GM18858 (cell line): Measurements from ENCODE around the gene NPR3.

ENCODE experiments used
- ATAC-seq: cut with Tn5 transposase; IDR thresholded peaks from one replicate; pipeline ENCODE4 v1.9.1; 2021; ENCODE audit not compliant: unreplicated experiment

NPR3 gene, protein sequence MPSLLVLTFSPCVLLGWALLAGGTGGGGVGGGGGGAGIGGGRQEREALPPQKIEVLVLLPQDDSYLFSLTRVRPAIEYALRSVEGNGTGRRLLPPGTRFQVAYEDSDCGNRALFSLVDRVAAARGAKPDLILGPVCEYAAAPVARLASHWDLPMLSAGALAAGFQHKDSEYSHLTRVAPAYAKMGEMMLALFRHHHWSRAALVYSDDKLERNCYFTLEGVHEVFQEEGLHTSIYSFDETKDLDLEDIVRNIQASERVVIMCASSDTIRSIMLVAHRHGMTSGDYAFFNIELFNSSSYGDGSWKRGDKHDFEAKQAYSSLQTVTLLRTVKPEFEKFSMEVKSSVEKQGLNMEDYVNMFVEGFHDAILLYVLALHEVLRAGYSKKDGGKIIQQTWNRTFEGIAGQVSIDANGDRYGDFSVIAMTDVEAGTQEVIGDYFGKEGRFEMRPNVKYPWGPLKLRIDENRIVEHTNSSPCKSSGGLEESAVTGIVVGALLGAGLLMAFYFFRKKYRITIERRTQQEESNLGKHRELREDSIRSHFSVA

DNA sequence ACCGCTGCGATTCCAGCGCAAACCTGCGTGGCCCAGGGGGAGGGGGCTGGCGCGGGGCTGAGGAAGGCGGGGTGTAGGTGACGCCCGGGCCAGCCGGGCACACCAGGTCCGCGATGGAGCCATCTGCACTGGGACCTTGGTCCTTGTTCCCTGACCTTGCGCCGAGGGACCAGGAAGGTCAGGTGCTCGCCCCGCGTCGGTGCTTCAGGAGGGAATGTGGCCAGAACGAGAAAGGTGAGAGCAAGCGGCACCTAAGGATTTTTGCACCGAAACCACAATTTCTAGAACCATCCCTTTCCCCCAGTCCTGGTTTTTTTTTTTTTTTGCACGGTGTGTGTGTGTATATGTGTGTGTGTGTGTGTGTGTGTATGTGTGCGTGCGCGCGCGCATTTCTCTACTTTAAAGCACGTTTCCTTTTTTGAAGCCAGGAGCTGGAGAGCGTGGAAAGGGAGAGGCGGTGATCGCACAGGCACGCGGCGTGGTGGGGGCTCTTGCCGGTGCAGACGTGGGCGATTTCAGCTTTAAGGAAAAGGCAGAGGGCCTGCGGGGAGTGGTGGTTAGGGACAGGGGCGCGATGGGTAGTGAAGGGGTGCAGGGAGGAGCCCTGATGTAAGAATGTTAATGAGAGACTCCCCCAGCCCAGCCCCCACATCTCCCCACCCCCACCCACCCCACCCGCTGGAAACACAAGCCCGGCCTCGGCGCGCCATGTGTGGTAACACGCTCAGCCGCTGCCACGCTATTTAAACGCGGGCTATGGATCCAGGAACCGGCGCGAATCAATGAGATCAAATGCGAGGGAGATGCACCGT, at the start of gene NPR3:
Gene NPR3 (plus strand): TSS at position 772 of the 812 bp plus-strand sequence. CDS start 456 bp downstream, outside the sequence.
- no peak for ATAC-seq

DNA sequence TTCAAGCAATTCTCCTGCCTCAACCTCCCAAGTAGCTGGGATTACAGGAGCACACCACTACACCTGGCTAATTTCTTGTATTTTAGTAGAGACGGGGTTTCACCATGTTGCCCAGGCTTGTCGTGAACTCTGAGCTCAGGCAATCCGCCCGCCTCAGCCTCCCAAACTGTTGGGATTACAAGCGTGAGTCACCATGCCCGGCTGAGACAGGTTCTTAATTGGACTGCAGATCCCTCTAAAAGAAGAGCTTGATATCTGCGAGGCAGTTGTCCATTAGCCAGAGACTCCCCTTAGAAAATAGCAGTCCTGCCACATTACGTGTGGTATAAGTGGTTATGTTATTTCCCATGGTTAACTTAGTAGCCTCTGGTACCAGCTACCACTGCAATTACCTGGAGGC, 46.6 kb upstream of the NPR3 start:
- no peak for ATAC-seq

DNA sequence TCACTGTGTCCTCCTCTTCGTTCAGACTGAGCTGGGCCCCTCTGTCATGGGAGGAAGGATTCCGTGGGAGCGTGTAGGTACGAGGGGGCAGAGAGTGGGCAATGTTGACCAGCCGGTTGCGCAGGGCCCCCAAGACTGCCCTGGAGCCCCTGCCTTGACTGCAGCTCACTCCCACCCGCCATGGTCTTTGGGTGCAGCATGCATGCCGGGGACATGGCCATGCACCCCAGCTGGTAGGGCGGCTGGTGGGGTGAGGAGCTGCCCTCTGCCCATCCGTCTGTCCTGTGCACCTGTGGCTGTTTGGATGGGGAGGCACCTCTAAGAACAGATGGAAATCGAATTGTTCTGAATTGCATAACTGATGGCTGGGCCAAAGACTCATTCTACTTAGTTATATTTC, 42.6 kb upstream of the NPR3 start:
- no peak for ATAC-seq

DNA sequence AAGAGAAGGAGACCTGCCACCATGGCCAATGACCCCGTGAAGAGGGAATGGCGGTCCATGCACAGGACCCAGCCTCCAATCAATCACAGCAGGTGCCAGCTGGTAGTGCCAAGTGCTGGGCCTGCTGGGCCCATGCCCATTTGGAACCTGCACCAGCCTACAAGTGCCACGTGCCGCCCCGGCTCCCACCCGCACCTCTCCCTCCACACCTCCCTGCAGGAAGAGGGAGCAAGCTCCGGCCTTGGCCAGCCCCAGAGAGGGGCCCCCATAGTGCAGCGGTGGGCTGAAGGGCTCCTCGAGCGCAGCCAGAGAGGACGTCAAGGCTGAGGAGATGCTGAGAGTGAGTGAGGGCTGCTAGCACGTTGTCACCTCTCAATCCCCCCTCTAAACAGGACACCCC, 37.8 kb upstream of the NPR3 start:
- ATAC-seq, result no peak

DNA sequence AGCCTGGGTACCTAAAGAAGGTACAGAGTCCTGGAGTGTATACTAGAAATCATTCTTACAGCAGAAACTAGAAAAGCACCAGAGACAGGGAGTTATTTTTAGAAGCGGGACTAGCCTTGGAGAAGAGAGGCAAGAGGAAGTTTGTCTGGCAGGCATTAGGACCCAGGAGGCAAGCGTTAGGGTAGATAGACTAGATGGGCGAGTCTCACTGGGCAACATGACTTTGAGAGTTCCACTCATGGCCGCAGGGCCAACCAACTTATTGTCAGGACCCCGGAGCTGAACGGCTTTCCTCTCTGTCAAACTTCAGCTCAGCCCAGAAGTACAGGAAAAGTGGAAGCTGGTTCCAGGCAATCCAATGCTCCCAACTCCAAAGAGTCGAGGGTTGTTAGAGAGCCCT, 34.1 kb upstream of the NPR3 start:
- no peak for ATAC-seq

DNA sequence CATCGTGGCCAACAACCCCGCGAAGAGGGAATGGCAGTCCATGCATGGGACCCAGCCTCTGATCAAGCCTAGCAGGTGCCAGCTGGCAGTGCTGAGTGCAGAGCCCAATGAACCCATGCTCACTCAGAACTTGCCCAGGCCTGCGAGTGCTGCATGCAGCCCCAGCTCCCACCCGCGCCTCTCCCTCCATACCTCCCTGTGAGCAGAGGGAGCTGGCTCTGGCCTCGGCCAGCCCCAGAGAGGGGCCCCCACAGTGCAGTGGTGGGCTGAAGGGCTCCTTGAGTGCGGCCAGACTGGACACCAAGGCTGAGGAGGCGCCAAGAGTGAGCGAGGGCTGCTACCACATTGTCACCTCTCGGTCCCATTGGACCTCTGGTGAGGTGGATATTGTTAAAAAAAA, 32.6 kb upstream of the NPR3 start:
- no peak for ATAC-seq

DNA sequence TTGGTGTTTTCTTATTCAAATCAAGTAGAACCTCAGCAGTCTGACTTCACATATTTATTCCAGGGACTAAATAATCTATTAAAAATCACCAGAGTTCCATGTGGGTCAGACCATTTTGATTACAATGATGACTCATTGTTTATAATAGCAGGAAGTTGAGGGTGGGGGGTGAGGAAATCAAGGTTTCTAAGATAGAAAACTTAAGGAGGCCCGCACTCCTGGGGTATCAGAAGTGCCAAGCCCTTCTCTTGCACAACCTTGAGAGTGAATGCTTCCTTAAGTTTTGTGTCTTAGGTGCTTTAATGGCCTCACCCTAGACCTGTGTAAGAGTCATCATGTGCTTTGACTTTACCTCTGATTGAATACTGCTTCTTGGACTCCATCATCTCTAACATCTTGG, 31.9 kb upstream of the NPR3 start:
- no peak for ATAC-seq

DNA sequence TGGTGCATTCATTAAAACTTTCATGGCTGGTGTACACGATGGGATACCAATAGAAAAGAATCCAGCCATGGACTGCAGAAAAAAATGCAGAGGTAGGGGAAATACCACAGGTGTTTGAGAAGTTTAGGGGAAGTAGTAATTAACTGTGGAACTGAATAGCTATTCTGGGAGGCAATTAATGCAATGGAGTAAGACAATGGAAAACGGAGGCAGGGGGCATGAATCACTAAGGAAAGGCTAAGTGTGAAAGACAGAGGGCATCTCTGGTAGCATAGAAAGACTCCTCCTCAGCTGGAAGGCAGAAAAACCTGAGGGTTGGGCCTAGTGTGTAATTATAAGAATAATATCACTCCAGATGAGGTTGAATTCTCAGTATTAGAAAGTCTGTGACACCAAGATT, 30.9 kb upstream of the NPR3 start:
- no peak for ATAC-seq

DNA sequence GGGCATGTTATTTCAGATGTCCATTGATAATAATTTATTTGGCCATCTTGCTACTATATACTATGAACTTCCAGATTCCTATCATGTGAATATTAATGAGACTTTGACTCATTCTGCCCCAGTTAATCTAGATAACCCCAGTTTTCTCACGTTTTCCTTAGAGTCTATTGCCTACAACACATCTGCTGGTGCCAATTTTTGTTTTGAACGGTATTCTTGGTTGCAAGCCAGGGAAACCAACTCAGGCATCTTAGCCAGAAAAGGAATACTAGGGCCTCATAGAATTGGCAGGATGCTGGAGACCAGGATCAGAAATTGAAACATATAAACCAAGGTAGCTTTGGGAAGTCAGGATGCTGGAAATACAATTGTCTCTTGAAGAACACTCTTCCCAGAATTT, 28.0 kb upstream of the NPR3 start:
- no peak for ATAC-seq

DNA sequence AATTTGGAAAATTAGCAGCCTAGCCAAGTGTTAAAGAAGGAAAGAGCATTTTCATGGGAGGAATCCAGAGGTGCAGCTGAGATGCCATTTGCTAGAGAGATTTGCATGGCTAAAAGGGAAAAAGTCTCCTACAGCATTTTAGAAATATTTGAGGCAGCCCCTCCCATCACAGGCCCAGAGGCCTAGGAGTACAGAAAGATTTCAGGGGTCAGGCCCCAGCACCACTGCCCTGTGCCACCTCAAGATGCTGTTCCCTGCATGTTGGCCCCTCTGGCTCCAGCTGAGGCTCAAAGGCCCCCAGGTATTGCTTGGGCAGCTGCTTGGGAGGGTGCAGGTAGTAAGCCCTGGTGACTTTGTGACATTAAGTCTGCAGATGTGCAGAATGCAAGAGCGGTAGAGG, 26.9 kb upstream of the NPR3 start:
- no peak for ATAC-seq

DNA sequence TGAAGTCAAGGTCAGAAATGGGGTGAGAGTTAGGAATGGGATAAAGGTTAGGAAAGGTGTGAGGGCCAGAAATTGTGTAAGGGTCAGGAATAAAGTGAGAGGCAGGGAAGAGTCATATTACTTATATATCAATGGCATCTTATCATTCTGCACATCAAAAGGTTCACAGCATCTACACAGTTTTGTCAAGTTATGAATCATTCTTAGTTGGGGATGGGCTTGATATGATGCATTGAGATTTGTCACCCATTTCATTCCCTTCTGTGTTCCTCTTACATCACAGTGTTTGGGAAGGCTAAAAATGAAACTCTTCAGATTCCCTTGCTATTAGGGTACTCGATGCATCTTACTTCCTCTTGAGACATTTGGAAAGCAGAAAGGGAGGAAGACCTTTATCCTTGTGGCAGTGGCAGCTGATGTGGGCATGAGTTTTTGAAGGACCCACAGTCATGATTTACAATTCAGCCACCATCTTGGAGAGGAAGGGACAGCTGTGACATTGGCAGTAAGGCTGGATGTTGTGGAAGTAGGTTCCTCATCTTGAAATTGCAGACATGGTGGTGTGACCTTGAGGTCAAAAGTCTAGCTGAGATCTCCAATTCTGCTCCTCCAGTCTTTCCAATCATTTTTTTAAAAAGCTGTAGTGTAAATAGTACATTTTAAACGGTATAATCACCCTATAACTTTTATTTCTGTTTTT, 24.2 kb upstream of the NPR3 start:
- ATAC-seq, result no peak

DNA sequence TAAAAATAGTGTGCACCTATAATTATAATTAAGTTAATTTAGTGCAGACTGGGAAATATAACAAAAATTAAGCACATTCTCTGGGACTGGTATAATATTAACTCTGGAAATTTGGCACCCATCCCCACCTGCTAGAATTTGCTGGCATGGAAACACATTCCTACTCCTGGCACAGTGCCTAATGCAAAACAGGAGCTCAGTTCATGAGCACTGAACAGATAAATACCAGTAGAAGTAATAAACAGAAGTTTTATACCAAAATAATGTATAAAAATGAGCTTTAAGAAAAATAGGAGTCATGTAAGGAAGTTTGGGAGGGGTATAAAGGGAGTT, 23.7 kb upstream of the NPR3 start:
- ATAC-seq, result no peak

DNA sequence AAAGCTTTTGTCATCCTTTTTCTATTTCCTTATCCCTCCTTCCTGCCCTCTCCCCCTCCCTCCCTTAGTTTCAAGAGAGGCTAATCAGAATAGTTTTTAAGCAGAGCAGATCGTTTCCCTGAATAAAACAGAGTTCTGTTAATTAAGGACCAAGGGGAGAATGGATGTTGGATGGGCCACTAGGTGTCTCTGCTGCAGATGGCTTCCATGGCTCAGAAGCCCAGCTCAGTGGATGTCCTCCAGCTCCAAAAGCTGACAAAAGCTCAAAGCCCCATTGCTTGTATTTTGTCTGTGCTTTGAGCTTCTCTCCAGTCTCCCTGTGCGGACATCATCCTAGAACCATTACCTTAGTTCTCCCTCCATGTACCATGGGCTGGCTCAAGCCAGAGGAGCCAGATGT, 21.0 kb upstream of the NPR3 start:
- no peak for ATAC-seq

DNA sequence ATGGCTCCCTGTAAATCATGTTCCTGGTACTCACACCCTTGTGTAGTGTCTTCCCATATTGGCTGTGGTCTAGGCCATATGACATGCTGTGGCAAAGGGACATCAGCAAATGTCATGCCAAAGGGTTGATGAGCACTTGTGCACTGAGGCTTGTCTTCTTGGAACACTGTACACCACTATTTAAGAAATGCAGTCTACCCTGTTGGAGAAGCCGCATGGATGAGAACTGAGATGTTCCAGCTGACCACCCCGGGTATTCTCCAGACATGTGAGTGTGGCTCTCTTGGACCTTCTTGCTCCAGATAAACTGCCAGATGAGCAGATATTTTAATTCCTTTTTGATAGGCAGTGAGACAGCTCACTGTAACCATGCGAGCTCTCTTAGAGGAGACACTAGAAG, 20.5 kb upstream of the NPR3 start:
- no peak for ATAC-seq

DNA sequence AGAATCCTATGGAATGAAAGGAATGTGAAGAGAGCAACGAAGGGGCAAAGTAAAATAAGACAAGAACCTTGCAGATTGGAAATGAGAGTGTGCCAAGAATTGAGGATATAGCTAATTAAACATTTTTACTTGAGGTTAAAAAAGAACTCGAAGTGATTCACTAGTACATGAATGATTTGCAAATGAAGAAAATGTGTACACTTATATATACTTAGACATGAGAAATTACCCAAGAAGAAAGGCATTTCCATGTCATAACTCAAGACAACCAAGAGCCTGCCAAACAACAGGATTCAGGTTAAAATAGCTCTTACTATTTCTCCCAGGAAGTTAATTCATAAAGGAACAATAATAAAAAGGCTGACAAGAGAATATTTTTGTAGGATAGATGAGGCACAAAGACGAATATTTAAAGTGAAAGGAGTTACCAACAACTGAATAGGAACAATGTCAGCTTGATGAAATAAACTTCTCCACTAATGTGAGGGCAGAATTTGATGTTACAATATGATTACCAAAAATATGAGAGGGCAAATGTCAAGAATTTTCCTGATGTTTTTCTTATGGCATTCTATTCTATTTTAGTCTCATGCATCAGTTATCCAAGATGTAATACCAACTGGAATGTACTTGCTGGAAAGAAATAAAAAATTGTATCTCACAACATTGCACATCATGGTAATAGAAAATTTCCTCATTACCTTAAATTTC, 18.9 kb upstream of the NPR3 start:
- no peak for ATAC-seq

DNA sequence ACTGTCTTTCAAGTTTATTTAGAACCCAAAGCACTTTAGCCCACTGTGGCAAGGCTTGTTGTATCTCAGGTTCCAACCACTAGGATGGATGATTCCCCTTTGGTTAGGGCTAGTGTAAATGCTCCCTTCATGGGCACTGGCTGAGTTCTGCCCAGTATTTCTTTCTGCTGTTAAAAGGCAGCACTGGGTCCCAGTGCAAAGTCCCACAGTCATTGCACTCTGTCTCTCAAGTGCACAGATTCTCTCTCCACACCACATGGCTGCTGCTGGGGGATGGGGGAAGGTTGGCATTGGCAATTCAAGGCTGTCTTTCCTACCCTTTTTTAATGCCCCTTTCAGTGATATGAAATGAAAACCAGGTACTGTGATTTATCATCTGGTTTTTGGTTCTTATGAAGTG, 7.2 kb upstream of the NPR3 start:
- ATAC-seq, result no peak

DNA sequence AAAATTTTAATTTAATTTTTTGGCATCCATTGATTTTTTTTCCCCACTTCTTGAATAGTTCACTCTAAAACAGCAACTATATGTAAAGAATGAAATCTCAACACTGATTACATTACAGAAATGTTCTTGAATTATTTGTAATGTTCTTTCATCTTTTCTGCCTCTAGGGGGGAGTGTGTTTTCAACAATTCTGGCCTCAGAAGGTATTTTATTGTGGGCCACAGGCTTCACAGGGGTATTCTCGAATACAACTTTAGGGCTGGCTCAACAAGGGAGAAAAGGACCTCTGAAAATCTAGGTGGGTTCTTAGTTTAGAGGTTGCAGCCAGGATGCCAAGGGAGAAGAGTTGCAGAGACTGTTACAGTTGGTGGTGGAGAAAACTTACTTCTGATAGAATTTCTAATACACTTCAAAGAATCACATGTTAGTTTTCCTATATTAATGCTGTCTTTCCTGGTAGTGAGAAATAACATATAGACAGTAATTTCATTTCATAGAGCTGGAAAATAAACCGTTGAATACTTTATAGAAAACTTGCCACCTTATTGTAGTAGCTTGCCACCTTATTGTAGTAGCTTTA, 3.6 kb upstream of the NPR3 start:
- ATAC-seq, result no peak

DNA sequence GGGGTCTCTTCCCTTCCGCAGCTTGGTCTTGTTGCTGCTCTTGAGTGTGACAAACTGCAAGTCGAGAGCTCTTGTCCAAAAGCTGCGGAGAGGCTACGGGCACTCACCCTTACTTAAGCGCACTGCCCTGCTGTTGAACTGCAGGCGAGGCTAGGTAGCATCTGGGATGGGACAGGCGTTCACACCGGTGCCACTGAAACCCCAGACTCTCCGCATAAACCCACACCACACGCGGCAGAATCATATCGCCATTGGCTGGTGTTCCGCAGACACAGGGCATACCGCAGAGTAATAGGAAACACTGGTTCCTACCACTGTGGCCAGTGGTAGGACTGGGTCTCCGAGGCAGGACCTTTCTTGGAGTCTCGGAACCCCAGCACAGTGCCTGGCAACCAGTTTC, 2.2 kb upstream of the NPR3 start:
- no peak for ATAC-seq

DNA sequence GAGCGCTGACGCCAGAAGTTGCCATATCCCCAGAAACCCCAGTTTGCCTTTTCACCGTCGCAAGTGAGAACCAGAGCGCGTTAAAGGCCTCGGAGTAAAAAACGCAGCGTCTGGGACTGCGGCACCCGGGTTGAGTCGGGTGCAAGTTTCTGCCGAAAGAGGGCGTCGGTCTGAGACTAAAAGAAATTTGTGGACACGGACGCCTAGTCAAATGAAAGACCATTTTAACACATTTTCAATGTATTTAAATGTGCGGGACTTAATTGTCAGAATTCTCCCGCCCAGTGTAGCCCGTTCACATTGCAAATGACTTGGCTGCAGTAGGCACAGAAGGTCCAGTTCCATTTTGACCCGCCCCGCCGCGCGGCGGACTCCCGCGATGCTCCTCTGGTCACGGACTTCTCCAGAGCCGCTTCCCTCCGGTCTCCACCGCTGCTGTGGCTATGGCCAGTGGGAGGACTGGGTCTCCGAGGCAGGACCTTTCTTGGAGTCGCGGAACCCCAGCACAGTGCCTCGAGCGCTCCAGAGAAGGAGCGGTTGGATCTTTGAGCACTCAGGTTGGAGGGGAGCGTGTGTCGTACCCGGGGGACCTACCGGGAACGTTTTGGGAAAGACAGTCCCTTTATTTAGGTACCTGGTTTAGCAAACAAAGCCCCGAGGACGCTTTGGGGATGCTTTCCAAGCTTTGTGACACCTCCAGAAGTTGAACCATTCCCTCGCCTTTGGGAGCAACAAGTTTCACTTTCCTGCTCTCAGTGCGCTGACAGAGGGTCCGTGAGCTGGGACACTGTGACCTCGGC, 1.2 kb upstream of the NPR3 start:
- ATAC-seq, result no peak

DNA sequence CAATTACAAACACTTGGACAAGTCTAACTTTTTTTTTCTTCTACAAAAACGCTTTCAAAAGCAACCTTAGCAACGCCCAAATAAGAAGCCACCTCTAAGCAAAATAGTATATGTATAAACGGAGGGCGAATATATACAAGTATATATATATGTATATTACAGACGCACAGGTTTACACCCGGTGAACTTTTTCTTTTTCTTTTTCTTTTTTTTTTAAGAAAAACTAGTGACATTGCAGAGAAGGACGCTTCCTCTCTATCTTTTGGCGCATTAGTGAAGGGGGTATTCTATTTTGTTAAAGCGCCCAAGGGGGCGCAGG, 200 bp downstream of the NPR3 start:
- ATAC-seq, result no peak
